Activated T-helper 1 cell treated with Interleukin-2 at 50 U/mL for 16 hours (primary cell): Measurements from ENCODE around the gene RGS17.

Source experiments
- DNase-seq: peaks from one replicate; pipeline ENCODE4 v3.0.0-alpha.2; 2020; ENCODE audit warnings: low read depth

RGS17 gene

GRCh38 chr6:153084393-153084792, 46.7 kb downstream of the RGS17 start:
- no peak for DNase-seq

- DNase-seq = no peak
Measured at GRCh38 chr6:153083869-153084268, 47.2 kb downstream of the RGS17 start.

GRCh38 chr6:153081914-153082313, 49.2 kb downstream of the RGS17 start:
- DNase-seq = no peak

GRCh38 chr6:153076431-153076830, 54.7 kb downstream of the RGS17 start:
- no peak for DNase-seq

GRCh38 chr6:153074761-153075160, 56.3 kb downstream of the RGS17 start:
- DNase-seq = no peak

- no peak for DNase-seq
Measured at GRCh38 chr6:153073841-153074240, 57.2 kb downstream of the RGS17 start.

GRCh38 chr6:153070756-153071155, 60.3 kb downstream of the RGS17 start:
- no peak for DNase-seq

- no peak for DNase-seq
Measured at GRCh38 chr6:153069897-153070296, 61.2 kb downstream of the RGS17 start.

GRCh38 chr6:153065222-153065621, 65.9 kb downstream of the RGS17 start:
- DNase-seq = no peak

GRCh38 chr6:153063936-153064335, 67.1 kb downstream of the RGS17 start:
- DNase-seq = no peak

GRCh38 chr6:153062516-153062915, 68.6 kb downstream of the RGS17 start:
- DNase-seq = no peak

GRCh38 chr6:153059757-153060156, 71.3 kb downstream of the RGS17 start:
- DNase-seq = no peak

- DNase-seq = no peak
Measured at GRCh38 chr6:153059311-153059710, 71.8 kb downstream of the RGS17 start.

GRCh38 chr6:153058909-153059308, 72.2 kb downstream of the RGS17 start:
- no peak for DNase-seq

GRCh38 chr6:153058291-153058690, 72.8 kb downstream of the RGS17 start:
- no peak for DNase-seq

GRCh38 chr6:153056308-153056707, 74.8 kb downstream of the RGS17 start:
- no peak for DNase-seq

- DNase-seq = no peak
Measured at GRCh38 chr6:153051801-153052200, 79.3 kb downstream of the RGS17 start.

GRCh38 chr6:153048631-153049030, 82.5 kb downstream of the RGS17 start:
- no peak for DNase-seq

- no peak for DNase-seq
Measured at GRCh38 chr6:153047386-153047785, 83.7 kb downstream of the RGS17 start.

GRCh38 chr6:153045271-153045670, 85.8 kb downstream of the RGS17 start:
- no peak for DNase-seq

GRCh38 chr6:153044295-153044694, 86.8 kb downstream of the RGS17 start:
- no peak for DNase-seq

- no peak for DNase-seq
Measured at GRCh38 chr6:153043719-153044118, 87.4 kb downstream of the RGS17 start.

- no peak for DNase-seq
Measured at GRCh38 chr6:153038378-153039057, 92.6 kb downstream of the RGS17 start.

GRCh38 chr6:153034139-153034538, 96.9 kb downstream of the RGS17 start:
- DNase-seq = no peak
